DOHH2 (cell line): ENCODE results near the gene RNF224.

Experiments used
- H3F3A ChIP-seq: fragments of 200-600 bp; sonication (generic), shearing (Covaris generic); 2 replicates; pipeline ENCODE4 v1.6.0; 2016; ENCODE audit warnings: antibody characterized with exemption, mild to moderate bottlenecking; ENCODE audit not compliant: control insufficient read depth, insufficient read depth
- H3K27ac ChIP-seq: fragments of 200-600 bp; sonication (generic); 2 replicates; pipeline ENCODE4 v1.5.1; 2014; ENCODE audit warnings: low read depth, mild to moderate bottlenecking, low read length, moderate library complexity
- H3K27me3 ChIP-seq: fragments of 200-600 bp; sonication (generic); 2 replicates; pipeline ENCODE4 v1.6.1; 2014; ENCODE audit warnings: mild to moderate bottlenecking, low read length, mixed read lengths; ENCODE audit not compliant: control insufficient read depth
- H3K36me3 ChIP-seq: fragments of 200-600 bp; sonication (generic); 2 replicates; pipeline ENCODE4 v1.6.1; 2014; ENCODE audit warnings: mild to moderate bottlenecking, low read length, moderate library complexity, mixed read lengths; ENCODE audit not compliant: control insufficient read depth
- H3K4me1 ChIP-seq: fragments of 200-600 bp; sonication (generic); 2 replicates; pipeline ENCODE4 v1.6.1; 2014; ENCODE audit warnings: mild to moderate bottlenecking, low read length, mixed read lengths; ENCODE audit not compliant: control insufficient read depth
- H3K4me2 ChIP-seq: fragments of 200-600 bp; sonication (generic); 2 replicates; pipeline ENCODE4 v1.6.0; 2014; ENCODE audit warnings: mild to moderate bottlenecking, low read length, moderate library complexity
- H3K4me3 ChIP-seq: fragments of 200-600 bp; sonication (generic); 2 replicates; pipeline ENCODE4 v1.5.1; 2014; ENCODE audit warnings: mild to moderate bottlenecking, low read length, mixed read lengths
- H3K79me2 ChIP-seq: fragments of 200-600 bp; sonication (generic); 2 replicates; pipeline ENCODE4 v1.6.1; 2014; ENCODE audit warnings: mild to moderate bottlenecking, low read length, mixed read lengths; ENCODE audit not compliant: control insufficient read depth
- H3K9me2 ChIP-seq: fragments of 200-600 bp; sonication (generic); replicated peaks from 2 replicates; pipeline ENCODE4 v1.6.1; 2014; ENCODE audit warnings: mild to moderate bottlenecking, low read length, mixed read lengths; ENCODE audit not compliant: control insufficient read depth
- H3K9me3 ChIP-seq: fragments of 200-600 bp; sonication (generic); 2 replicates; pipeline ENCODE4 v1.6.1; 2014; ENCODE audit warnings: antibody characterized with exemption, low read length, mixed read lengths; ENCODE audit not compliant: control insufficient read depth, insufficient read depth
- H4K20me1 ChIP-seq: fragments of 200-600 bp; sonication (generic); 2 replicates; pipeline ENCODE4 v1.6.0; 2014; ENCODE audit warnings: low read depth, mild to moderate bottlenecking, antibody characterized with exemption, low read length, moderate library complexity; ENCODE audit not compliant: control insufficient read depth, insufficient read depth
- CTCF ChIP-seq: fragments of 200-600 bp; sonication (generic); IDR thresholded peaks from one replicate; pipeline ENCODE4 v1.5.1; 2014; ENCODE audit warnings: antibody characterized with exemption, mild to moderate bottlenecking, low read depth, low read length; ENCODE audit not compliant: poor library complexity, severe bottlenecking
- EZH2phosphoT487 ChIP-seq: fragments of 200-600 bp; sonication (generic); IDR thresholded peaks from 2 replicates; pipeline ENCODE4 v1.6.1; 2017; ENCODE audit warnings: borderline replicate concordance, mild to moderate bottlenecking, antibody characterized with exemption, low read length, moderate library complexity, mixed read lengths

Gene RNF224

GRCh38 chr9:137179761-137180160, 47.5 kb upstream of the RNF224 start:
- Histone ChIP-seq H3K27ac (no peak overlapping the region), H3K27me3 (no peaks in the 10 kb centered on the region), H3K4me3 (no peak overlapping the region), H3K4me1 (peaks cover 6% of the 10 kb centered on the region), H3K79me2 (no peaks in the 10 kb centered on the region), H3K4me2 (no peak overlapping the region), H3K9me3 (no peaks in the 10 kb centered on the region), H3K36me3 (peaks cover 38% of the 10 kb centered on the region), H3F3A (peaks cover 7% of the 10 kb centered on the region), H4K20me1 (peaks cover 5% of the 10 kb centered on the region; the same call in 1 of the 2 replicates), H3K9me2 (no peaks in the 10 kb centered on the region)
- TF ChIP-seq EZH2phosphoT487 (no peak), CTCF (no peak)

- no peaks in the 10 kb centered on the region for H3K27me3 ChIP-seq
- peaks cover 7% of the 10 kb centered on the region for H3F3A ChIP-seq
- peaks cover 6% of the 10 kb centered on the region for H3K79me2 ChIP-seq
- H3K4me1 ChIP-seq = no peaks in the 10 kb centered on the region
- no peak overlapping the region for H3K4me3 ChIP-seq
- H3K9me3 ChIP-seq = no peaks in the 10 kb centered on the region
- H3K36me3 ChIP-seq = peaks cover 44% of the 10 kb centered on the region
- H3K4me2 ChIP-seq = no peak overlapping the region
- no peak overlapping the region for H3K27ac ChIP-seq
- TF ChIP-seq CTCF = no peak
- TF ChIP-seq EZH2phosphoT487 = no peak
- H3K9me2 ChIP-seq = no peaks in the 10 kb centered on the region
- peaks cover 5% of the 10 kb centered on the region; the same call in 1 of the 2 replicates for H4K20me1 ChIP-seq
These were observed 46.8 kb upstream of the RNF224 start for GRCh38 chr9:137180491-137180890.

- no peak overlapping the region for H3K4me3 ChIP-seq
- peaks cover 18% of the 10 kb centered on the region for H3K79me2 ChIP-seq
- no peak overlapping the region for H3K4me2 ChIP-seq
- no peak overlapping the region for H3K27ac ChIP-seq
- TF ChIP-seq CTCF = no peak
- TF ChIP-seq EZH2phosphoT487 = no peak
- H3F3A ChIP-seq = no peaks in the 10 kb centered on the region
- H3K4me1 ChIP-seq = peaks cover 5% of the 10 kb centered on the region
- H3K27me3 ChIP-seq = no peaks in the 10 kb centered on the region
- no peaks in the 10 kb centered on the region for H4K20me1 ChIP-seq
- H3K36me3 ChIP-seq = peaks cover 48% of the 10 kb centered on the region
- H3K9me2 ChIP-seq = no peaks in the 10 kb centered on the region
- no peaks in the 10 kb centered on the region for H3K9me3 ChIP-seq
These were observed 45.6 kb upstream of the RNF224 start for GRCh38 chr9:137181680-137182079.

GRCh38 chr9:137182836-137183235, 44.5 kb upstream of the RNF224 start:
- H3K9me2 ChIP-seq = no peaks in the 10 kb centered on the region
- no peak overlapping the region for H3K4me2 ChIP-seq
- H3K9me3 ChIP-seq = no peaks in the 10 kb centered on the region
- no peak overlapping the region for H3K27ac ChIP-seq
- peaks cover 53% of the 10 kb centered on the region for H3K36me3 ChIP-seq
- no peaks in the 10 kb centered on the region for H3K27me3 ChIP-seq
- peaks cover 16% of the 10 kb centered on the region for H3K4me1 ChIP-seq
- TF ChIP-seq CTCF (no peak), EZH2phosphoT487 (no peak)
- no peaks in the 10 kb centered on the region for H4K20me1 ChIP-seq
- no peaks in the 10 kb centered on the region for H3F3A ChIP-seq
- H3K79me2 ChIP-seq = peaks cover 30% of the 10 kb centered on the region
- H3K4me3 ChIP-seq = no peak overlapping the region
